Spleen (tissue), 11 donors: ENCODE results near the gene IQGAP2. TPM values are rescaled to one million over a fixed set of nuclear protein-coding genes. Genes with fewer than 3 reads are reported as not detected.

Experiments
- DNase-seq: peaks from one replicate; pipeline ENCODE4 v3.0.0-alpha.2; 2020
- H3K27ac ChIP-seq, 8 donors: fragments of 200-600 bp; sonication (generic) in 7 of 8; 1 replicate in 4 of 8; 2 replicates in 4 of 8; pipeline versions ENCODE4 v1.5.0 to v1.8.0; 2016 to 2021; ENCODE audit warnings: inconsistent platforms in 4 of 8, mild to moderate bottlenecking in 4 of 8, moderate library complexity in 1 of 8
- H3K27me3 ChIP-seq, 7 donors: fragments of 200-600 bp; sonication (generic) in 6 of 7; replicated peaks in 1 of 7; 1 replicate in 4 of 7; 2 replicates in 3 of 7; pipeline versions ENCODE4 v1.5.0 to v1.8.0; 2016 to 2021; ENCODE audit warnings: inconsistent platforms in 3 of 7, mild to moderate bottlenecking in 1 of 7
- H3K36me3 ChIP-seq, 6 donors: fragments of 200-600 bp; sonication (generic) in 5 of 6; 1 replicate in 4 of 6; 2 replicates in 2 of 6; pipeline versions ENCODE4 v1.5.0 to v1.8.0; 2016 to 2021; ENCODE audit warnings: inconsistent platforms in 2 of 6
- H3K4me1 ChIP-seq, 6 donors: fragments of 200-600 bp; sonication (generic) in 5 of 6; 1 replicate in 3 of 6; 2 replicates in 3 of 6; pipeline versions ENCODE4 v1.5.0 to v1.8.0; 2016 to 2021; ENCODE audit warnings: inconsistent platforms in 3 of 6
- H3K4me3 ChIP-seq, 8 donors: fragments of 200-600 bp; sonication (generic) in 7 of 8; 1 replicate in 4 of 8; 2 replicates in 4 of 8; pipeline versions ENCODE4 v1.5.0 to v1.8.0; 2016 to 2021; ENCODE audit warnings: inconsistent platforms in 4 of 8, mild to moderate bottlenecking in 4 of 8, moderate library complexity in 2 of 8
- H3K9me3 ChIP-seq, 8 donors: fragments of 200-600 bp; sonication (generic) in 7 of 8; 1 replicate in 4 of 8; 2 replicates in 4 of 8; pipeline versions ENCODE4 v1.5.0 to v1.8.0; 2016 to 2021; ENCODE audit warnings: inconsistent platforms in 4 of 8
- POLR2A ChIP-seq, 3 donors: fragments of 450-650 bp; IDR thresholded peaks; one replicate each; pipeline ENCODE4 v1.5.1; 2017; ENCODE audit warnings: antibody characterized with exemption in 3 of 3, mild to moderate bottlenecking in 1 of 3
- POLR2AphosphoS5 ChIP-seq, 3 donors: sonication (generic); formaldehyde crosslinking; IDR thresholded peaks; one replicate each; pipeline ENCODE4 v1.5.1; 2017; ENCODE audit warnings: antibody characterized with exemption in 3 of 3
- WGBS, 5 donors: extraction: QIAGEN DNeasy Blood & Tissue Kit in 3 of 5; methylation state at CpG; one replicate each; pipeline versions ENCODE4 v1.1.5 to v1.1.7; 2013 to 2018; 5-methylcytosine and 5-hydroxymethylcytosine counted together
- intact Hi-C: fragments of 100-400 bp; cut with DNase I; formaldehyde crosslinking; loops from one replicate; pipeline ENCODE4 v1.15.0; 2023; ENCODE audit warnings: low total_unique reads
- polyA plus RNA-seq, 3 donors: library from polyadenylated mRNA; stranded (reverse); fragments of 200-250 nt; gene quantifications; one replicate each; pipeline ENCODE4 v1.2.1, GENCODE V29; 2013
- total RNA-seq, 7 donors: library from RNA; depleted of rRNA in 3 of 7; stranded (reverse); fragments of >200 nt in 3 of 7; fragmentation: NEBNext Ultra II Directional in 4 of 7; extraction: Animal tissue kit (Norgen Biotek cat#: 25700) in 4 of 7; gene quantifications; one replicate each; pipeline versions ENCODE4 v1.1.0 to v1.2.1, GENCODE V29; 2016 to 2021
- TF ChIP-seq, protein P1 (sequence below), 11 experiments: fragments of 200-600 bp in 7 of 11; fragments of 450-650 bp in 4 of 11; sonication (generic) in 4 of 11; IDR thresholded peaks in 8 of 11; conservative IDR thresholded peaks in 3 of 11; 1 replicate in 7 of 11; 2 replicates in 4 of 11; pipeline versions ENCODE4 v1.4.0 to v1.8.0; 2016 to 2021; ENCODE audit warnings: antibody characterized with exemption in 11 of 11, inconsistent platforms in 4 of 11, mild to moderate bottlenecking in 1 of 11
- donor health status: healthy with polysubstance abuse.
- donor health status: DM: no; HTN: no; CAD: no; lungs with moderate emphysema.
- donor health status: DM: no; HTN: no; CAD: no.
- donor health status: Bipolar disorder and iron deficiency.
- donor health status: healthy.
- donor health status: DM: no; HTN: no; CAD: no.
- donor health status: DM: yes; HTN: yes; CAD: no.

The IQGAP2 gene
- total and polyA plus RNA-seq, 10 donors: 9.3 to 83.6 (median 52.8) TPM

DNA sequence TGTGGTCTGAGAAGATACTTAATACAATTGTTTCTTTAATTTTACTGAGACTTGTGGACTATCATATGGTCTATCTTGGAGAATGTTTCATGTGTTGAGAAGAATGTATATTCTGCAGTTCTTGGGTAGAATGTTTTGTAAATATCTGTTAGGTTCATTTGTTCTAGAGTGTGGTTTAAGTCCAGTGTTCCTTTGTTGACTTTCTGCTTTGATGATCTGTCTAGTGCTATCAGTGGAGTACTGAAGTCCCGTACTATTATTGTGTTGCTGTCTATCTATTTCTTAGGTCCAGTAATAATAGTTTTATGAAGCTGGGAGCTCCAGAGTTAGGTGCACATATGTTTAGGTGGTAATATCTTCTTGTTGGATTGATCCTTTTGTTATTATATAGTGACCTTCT lies 36.1 kb downstream of the IQGAP2 start:
- intact Hi-C loops: no loop called here
- peaks cover 0 to 33% (median 13%) of the 10 kb centered on the region in 8 donors for H3K9me3 ChIP-seq
- no peaks in the 10 kb centered on the region for H3K4me1 ChIP-seq
- H3K27ac ChIP-seq: no peak overlapping the region
- DNase-seq: no peak
- TF ChIP-seq POLR2AphosphoS5 (IDR thresholded peaks at IDR 0.05) (no peak), POLR2A (IDR thresholded peaks at IDR 0.05) (no peak)
- TF ChIP-seq, protein P1, sequence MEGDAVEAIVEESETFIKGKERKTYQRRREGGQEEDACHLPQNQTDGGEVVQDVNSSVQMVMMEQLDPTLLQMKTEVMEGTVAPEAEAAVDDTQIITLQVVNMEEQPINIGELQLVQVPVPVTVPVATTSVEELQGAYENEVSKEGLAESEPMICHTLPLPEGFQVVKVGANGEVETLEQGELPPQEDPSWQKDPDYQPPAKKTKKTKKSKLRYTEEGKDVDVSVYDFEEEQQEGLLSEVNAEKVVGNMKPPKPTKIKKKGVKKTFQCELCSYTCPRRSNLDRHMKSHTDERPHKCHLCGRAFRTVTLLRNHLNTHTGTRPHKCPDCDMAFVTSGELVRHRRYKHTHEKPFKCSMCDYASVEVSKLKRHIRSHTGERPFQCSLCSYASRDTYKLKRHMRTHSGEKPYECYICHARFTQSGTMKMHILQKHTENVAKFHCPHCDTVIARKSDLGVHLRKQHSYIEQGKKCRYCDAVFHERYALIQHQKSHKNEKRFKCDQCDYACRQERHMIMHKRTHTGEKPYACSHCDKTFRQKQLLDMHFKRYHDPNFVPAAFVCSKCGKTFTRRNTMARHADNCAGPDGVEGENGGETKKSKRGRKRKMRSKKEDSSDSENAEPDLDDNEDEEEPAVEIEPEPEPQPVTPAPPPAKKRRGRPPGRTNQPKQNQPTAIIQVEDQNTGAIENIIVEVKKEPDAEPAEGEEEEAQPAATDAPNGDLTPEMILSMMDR (IDR thresholded peaks at IDR 0.05 in 8 of 11, conservative IDR thresholded peaks at IDR 0.05 in 3 of 11): no peak
- no peaks in the 10 kb centered on the region for H3K27me3 ChIP-seq
- 92 to 97% (median 95%) methylated on average over 1 of the region's 1 CpG for WGBS, 5 donors
- H3K4me3 ChIP-seq: no peak overlapping the region
- no peaks in the 10 kb centered on the region for H3K36me3 ChIP-seq

DNA sequence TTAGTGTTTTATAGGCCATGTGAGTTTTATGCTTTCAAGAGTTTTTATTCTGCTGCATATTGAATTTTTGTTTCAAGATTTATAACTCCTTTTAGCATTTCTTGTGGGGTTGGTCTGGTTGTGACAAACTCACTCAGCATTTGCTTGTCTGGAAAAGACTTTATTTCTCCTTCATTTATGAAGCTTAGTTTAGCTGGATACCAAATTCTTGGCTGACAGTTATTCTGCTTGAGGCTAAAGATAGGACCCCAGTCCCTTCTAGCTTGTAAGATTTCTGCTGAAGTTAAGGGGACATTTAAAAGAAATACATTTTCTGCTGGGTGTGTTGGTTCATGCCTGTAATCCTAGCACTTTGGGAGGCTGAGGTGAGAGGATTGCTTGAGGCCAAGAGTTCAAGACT lies 36.8 kb downstream of the IQGAP2 start:
- Histone ChIP-seq H3K36me3 (no peaks in the 10 kb centered on the region), H3K9me3 (peaks cover 0 to 33% (median 13%) of the 10 kb centered on the region in 8 donors), H3K27ac (no peak overlapping the region), H3K4me1 (no peaks in the 10 kb centered on the region), H3K27me3 (no peaks in the 10 kb centered on the region), H3K4me3 (no peak overlapping the region)
- intact Hi-C loops: no loop called here
- DNase-seq: no peak
- TF ChIP-seq POLR2A (IDR thresholded peaks at IDR 0.05): no peak
- TF ChIP-seq POLR2AphosphoS5 (IDR thresholded peaks at IDR 0.05): no peak
- TF ChIP-seq, protein P1 (IDR thresholded peaks at IDR 0.05 in 8 of 11, conservative IDR thresholded peaks at IDR 0.05 in 3 of 11): no peak

DNA sequence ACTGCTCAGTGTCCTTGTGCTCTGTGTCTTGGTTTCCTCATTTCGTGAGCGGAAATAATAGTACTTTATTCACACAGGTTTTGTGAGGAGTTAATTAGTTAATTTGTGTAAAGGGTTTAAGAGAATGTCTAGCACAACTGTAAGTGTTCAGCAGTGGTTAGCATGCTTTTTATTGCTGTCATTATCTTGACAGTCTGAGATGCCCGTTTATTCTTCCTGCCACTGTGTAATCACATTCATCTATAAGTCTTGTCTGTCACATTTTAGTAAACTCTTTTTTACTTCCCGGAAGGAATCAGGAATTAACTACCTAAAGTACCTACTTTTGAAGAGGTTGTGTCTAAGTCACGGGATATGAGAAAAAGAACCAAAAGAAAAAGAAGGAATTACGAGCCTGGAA lies 38.0 kb downstream of the IQGAP2 start:
- H3K4me1 ChIP-seq: no peaks in the 10 kb centered on the region
- H3K27me3 ChIP-seq: no peaks in the 10 kb centered on the region
- intact Hi-C loops: no loop called here
- peaks cover 0 to 10% (median 0%) of the 10 kb centered on the region in 6 donors for H3K36me3 ChIP-seq
- TF ChIP-seq POLR2AphosphoS5 (IDR thresholded peaks at IDR 0.05) (no peak), POLR2A (IDR thresholded peaks at IDR 0.05) (no peak)
- TF ChIP-seq, protein P1 (IDR thresholded peaks at IDR 0.05 in 8 of 11, conservative IDR thresholded peaks at IDR 0.05 in 3 of 11): no peak
- no peak overlapping the region for H3K27ac ChIP-seq
- DNase-seq: no peak
- H3K9me3 ChIP-seq: peaks cover 0 to 26% (median 13%) of the 10 kb centered on the region in 8 donors
- WGBS, 5 donors: 84 to 95% (median 90%) methylated on average over 6 of the region's 6 CpGs
- H3K4me3 ChIP-seq: no peak overlapping the region

DNA sequence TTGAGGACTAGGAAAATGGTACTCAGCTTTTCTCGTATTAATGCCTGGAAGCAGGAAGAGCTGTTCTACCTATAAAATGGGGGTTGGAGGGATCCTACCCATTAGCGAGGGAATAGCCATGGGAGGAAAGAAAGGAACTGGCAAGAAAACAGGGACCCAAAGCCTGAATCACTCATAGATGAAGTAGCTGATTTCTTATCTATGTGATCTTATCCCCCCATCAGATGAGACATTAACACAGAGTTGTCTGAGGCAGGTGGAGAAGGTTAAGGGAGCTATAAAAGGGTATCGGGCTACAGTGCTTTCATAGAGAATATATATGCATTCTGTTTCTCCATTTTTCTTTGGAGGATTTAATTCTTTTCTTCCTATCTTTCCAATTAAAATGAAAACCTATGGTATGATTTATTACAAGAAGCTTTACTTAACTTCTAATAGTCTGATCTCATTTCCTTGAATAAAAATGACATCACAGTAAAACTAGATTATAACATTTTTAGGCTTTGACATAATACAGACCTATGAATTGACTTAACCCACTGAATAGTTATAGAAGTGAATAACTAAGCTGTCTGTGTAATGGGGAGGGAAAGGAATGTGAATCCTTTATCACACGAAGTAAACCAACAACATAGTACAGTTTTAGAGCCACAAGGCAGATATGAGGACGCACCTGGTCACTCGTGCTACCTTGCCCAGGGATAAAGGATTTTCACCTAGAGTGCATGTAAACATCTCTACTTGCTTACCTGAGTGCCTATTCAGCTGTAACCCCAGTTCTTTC lies 39.0 kb downstream of the IQGAP2 start:
- Histone ChIP-seq H3K27me3 (no peaks in the 10 kb centered on the region), H3K9me3 (peaks cover 0 to 19% (median 10%) of the 10 kb centered on the region in 8 donors), H3K4me3 (no peak overlapping the region), H3K27ac (no peak overlapping the region), H3K4me1 (no peaks in the 10 kb centered on the region), H3K36me3 (peaks cover 0 to 10% (median 0%) of the 10 kb centered on the region in 6 donors)
- no peak for DNase-seq
- TF ChIP-seq, protein P1 (IDR thresholded peaks at IDR 0.05 in 8 of 11, conservative IDR thresholded peaks at IDR 0.05 in 3 of 11): no peak
- TF ChIP-seq POLR2AphosphoS5 (IDR thresholded peaks at IDR 0.05) (no peak), POLR2A (IDR thresholded peaks at IDR 0.05) (no peak)
- intact Hi-C loops: no loop called here
- 86 to 96% (median 94%) methylated on average over 6 of the region's 6 CpGs for WGBS, 5 donors
